ENCODE data around the gene MOB2. TPM values are rescaled to one million over a fixed set of nuclear protein-coding genes. Genes with fewer than 3 reads are reported as not detected.

The MOB2 gene
- total RNA-seq, 1 experiment from 2014 or later = 21.8 TPM

DNA sequence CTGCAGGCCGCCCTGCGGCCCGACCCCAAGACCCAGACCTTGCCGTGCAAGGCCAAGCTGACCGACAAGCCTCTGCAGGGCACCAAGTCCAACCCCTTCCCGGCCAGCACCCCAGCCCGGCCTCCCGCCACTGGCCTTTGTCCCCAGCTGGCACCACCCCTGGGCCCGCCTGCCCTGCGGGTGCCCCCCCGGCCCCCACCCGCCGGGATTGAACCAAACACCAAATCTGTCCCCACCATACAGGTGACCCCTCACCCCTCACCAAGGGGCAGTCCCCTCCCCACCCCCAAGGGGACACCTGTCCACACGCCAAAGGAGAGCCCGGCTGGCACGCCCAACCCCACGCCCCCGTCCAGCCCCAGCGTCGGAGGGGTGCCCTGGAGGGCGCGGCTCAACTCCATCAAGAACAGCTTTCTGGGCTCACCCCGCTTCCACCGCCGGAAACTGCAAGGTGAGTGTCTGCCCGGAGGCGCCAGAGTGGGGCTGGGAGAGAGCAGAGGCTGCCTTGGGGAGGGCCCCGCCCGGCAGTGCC, 36.2 kb downstream of the MOB2 start:
- Histone ChIP-seq H4K20me1 (ENCODE audit: insufficient read depth) (no peaks in the 10 kb centered on the region), H3K9me2 (ENCODE audit: insufficient read depth) (no peaks in the 10 kb centered on the region), H3K4me2 (no peak overlapping the region), H3K36me3 (ENCODE audit: low read depth) (no peaks in the 10 kb centered on the region), H3K4me1 (replicated peaks; ENCODE audit: insufficient read depth) (no peaks in the 10 kb centered on the region), H3K79me2 (ENCODE audit: low read depth) (no peaks in the 10 kb centered on the region), H3K4me3 (no peak overlapping the region), H3K27ac (no peak overlapping the region), H3K27me3 (ENCODE audit: insufficient read depth, low read depth) (no peaks in the 10 kb centered on the region), H3K9me3 (ENCODE audit: insufficient read depth, low read depth) (no peaks in the 10 kb centered on the region), H2AFZ (no peak overlapping the region), H3F3A (ENCODE audit: insufficient read depth, low read depth) (no peaks in the 10 kb centered on the region)
- intact Hi-C loops (cut with micrococcal nuclease; ENCODE audit: unreplicated experiment) = no loop called here
- TF ChIP-seq CTCF (conservative IDR thresholded peaks at IDR 0.05) = no peak
- no peak for TF ChIP-seq EZH2 (IDR thresholded peaks at IDR 0.05; ENCODE audit: low read depth)
- no TSS peak for BruUV-seq (replicated peaks)
- DNase-seq = no peak
- ChIA-PET POLR2A (ENCODE audit: unreplicated experiment) (no interaction called here), CTCF (interaction anchor here (0.5 kb wide), 1 partner anchor 375 kb away, joined by 3 read pairs; no protein-coding TSS in a partner anchor)

DNA sequence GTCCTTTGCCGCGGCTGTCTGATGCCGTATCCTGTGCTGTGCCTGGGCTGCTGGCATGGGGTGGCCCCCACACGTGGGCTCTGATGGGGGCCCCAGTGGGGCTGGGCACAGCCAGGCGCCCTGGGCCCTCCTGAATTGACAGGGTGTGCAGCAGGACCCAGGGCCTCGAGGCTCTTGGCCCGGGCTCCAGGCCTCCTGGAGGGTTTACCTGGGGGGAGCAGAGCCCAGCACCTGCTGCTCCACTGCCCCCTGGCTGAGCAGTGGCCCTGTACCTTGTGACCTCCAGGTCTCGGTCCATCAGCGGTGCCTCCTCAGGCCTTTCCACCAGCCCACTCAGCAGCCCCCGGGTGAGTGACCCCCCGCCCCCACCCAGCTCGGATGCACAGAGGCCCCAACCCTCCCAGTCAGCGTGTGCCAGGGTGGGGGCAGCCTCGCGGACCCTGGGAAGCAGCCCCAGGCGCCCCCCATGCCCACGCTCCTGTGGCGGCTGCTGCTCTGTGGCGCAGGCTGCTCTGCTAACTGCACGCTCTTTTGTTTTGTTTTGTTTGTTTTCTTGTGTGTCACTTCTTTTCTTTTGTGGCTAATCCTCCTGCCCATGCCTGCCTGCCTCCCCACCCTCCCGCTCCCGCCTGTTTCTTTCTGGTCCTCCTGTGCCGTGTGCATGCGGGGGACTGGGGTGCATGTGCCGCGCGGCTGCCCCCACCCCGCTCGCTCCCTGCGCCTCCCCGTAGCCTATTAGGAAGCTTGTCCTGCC, 36.9 kb downstream of the MOB2 start:
- H3K9me2 ChIP-seq (ENCODE audit: insufficient read depth) = no peaks in the 10 kb centered on the region
- CTCF ChIA-PET = interaction anchor here (0.5 kb wide), 1 partner anchor 375 kb away, joined by 3 read pairs; no protein-coding TSS in a partner anchor
- DNase-seq = no peak
- H2AFZ ChIP-seq = no peak overlapping the region
- H3K4me3 ChIP-seq = no peak overlapping the region
- no TSS peak for BruUV-seq (replicated peaks)
- intact Hi-C loops (cut with micrococcal nuclease; ENCODE audit: unreplicated experiment) = no loop called here
- H3F3A ChIP-seq (ENCODE audit: insufficient read depth, low read depth) = no peaks in the 10 kb centered on the region
- H3K4me2 ChIP-seq = no peak overlapping the region
- TF ChIP-seq CTCF (conservative IDR thresholded peaks at IDR 0.05) (no peak), EZH2 (IDR thresholded peaks at IDR 0.05; ENCODE audit: low read depth) (no peak)
- no peaks in the 10 kb centered on the region for H3K4me1 ChIP-seq (replicated peaks; ENCODE audit: insufficient read depth)
- H3K27ac ChIP-seq = no peak overlapping the region
- H3K27me3 ChIP-seq (ENCODE audit: insufficient read depth, low read depth) = no peaks in the 10 kb centered on the region
- POLR2A ChIA-PET (ENCODE audit: unreplicated experiment) = no interaction called here
- H3K79me2 ChIP-seq (ENCODE audit: low read depth) = no peaks in the 10 kb centered on the region
- no peaks in the 10 kb centered on the region for H4K20me1 ChIP-seq (ENCODE audit: insufficient read depth)
- H3K36me3 ChIP-seq (ENCODE audit: low read depth) = no peaks in the 10 kb centered on the region
- H3K9me3 ChIP-seq (ENCODE audit: insufficient read depth, low read depth) = no peaks in the 10 kb centered on the region

GRCh38 chr11:1448882-1449281, 37.7 kb downstream of the MOB2 start:
- no TSS peak for BruUV-seq (replicated peaks)
- Histone ChIP-seq H2AFZ (no peak overlapping the region), H3K4me2 (no peak overlapping the region), H3K4me3 (no peak overlapping the region), H3K4me1 (replicated peaks; ENCODE audit: insufficient read depth) (no peaks in the 10 kb centered on the region), H3K36me3 (ENCODE audit: low read depth) (no peaks in the 10 kb centered on the region), H3F3A (ENCODE audit: insufficient read depth, low read depth) (no peaks in the 10 kb centered on the region), H3K9me2 (ENCODE audit: insufficient read depth) (no peaks in the 10 kb centered on the region), H4K20me1 (ENCODE audit: insufficient read depth) (no peaks in the 10 kb centered on the region), H3K79me2 (ENCODE audit: low read depth) (no peaks in the 10 kb centered on the region), H3K27me3 (ENCODE audit: insufficient read depth, low read depth) (no peaks in the 10 kb centered on the region), H3K9me3 (ENCODE audit: insufficient read depth, low read depth) (no peaks in the 10 kb centered on the region), H3K27ac (no peak overlapping the region)
- ChIA-PET CTCF (no interaction called here), POLR2A (ENCODE audit: unreplicated experiment) (no interaction called here)
- TF ChIP-seq EZH2 (IDR thresholded peaks at IDR 0.05; ENCODE audit: low read depth) (no peak), CTCF (conservative IDR thresholded peaks at IDR 0.05) (no peak)
- intact Hi-C loops (cut with micrococcal nuclease; ENCODE audit: unreplicated experiment) = no loop called here
- no peak for DNase-seq

All from PC-9 (cell line).